GM23338 (cell line): Measurements from ENCODE around the gene TAOK1. TPM values are rescaled to one million over a fixed set of nuclear protein-coding genes. Genes with fewer than 3 reads are reported as not detected.

Source experiments
- ATAC-seq: fragments of 200-7000 bp; cut with Tn5 transposase; 3 replicates; pipeline ENCODE4 v1.9.1; 2020
- DNase-seq: peaks from one replicate; pipeline ENCODE4 v3.0.0-alpha.2; 2015; ENCODE audit warnings: low spot score
- H2AFZ ChIP-seq: fragments of 200-600 bp; sonication (generic); 2 replicates; pipeline ENCODE4 v1.8.0; 2016; ENCODE audit warnings: antibody characterized with exemption, mild to moderate bottlenecking, moderate library complexity
- H3F3A ChIP-seq: fragments of 200-600 bp; sonication (generic); replicated peaks from 2 replicates; pipeline ENCODE4 v1.8.0; 2017; ENCODE audit warnings: antibody characterized with exemption, mixed run types, low read depth
- H3K27ac ChIP-seq: fragments of 200-600 bp; sonication (generic); 2 replicates; pipeline ENCODE4 v1.6.1; 2016; ENCODE audit warnings: low read depth
- H3K27me3 ChIP-seq: fragments of 200-600 bp; sonication (generic); 2 replicates; pipeline ENCODE4 v1.8.0; 2016; ENCODE audit warnings: mild to moderate bottlenecking, mixed run types, moderate library complexity; ENCODE audit not compliant: insufficient read depth
- H3K36me3 ChIP-seq: fragments of 200-600 bp; sonication (generic); 2 replicates; pipeline ENCODE4 v1.8.0; 2016; ENCODE audit warnings: mild to moderate bottlenecking; ENCODE audit not compliant: insufficient read depth
- H3K4me1 ChIP-seq: fragments of 200-600 bp; sonication (generic); 2 replicates; pipeline ENCODE4 v1.8.0; 2016; ENCODE audit warnings: mild to moderate bottlenecking, moderate library complexity; ENCODE audit not compliant: insufficient read depth
- H3K4me2 ChIP-seq: fragments of 200-600 bp; sonication (generic); 2 replicates; pipeline ENCODE4 v1.7.1; 2017; ENCODE audit warnings: mixed run types
- H3K4me3 ChIP-seq: fragments of 200-600 bp; sonication (generic); 2 replicates; pipeline ENCODE4 v1.6.1; 2016; ENCODE audit warnings: mixed run types
- H3K79me2 ChIP-seq: fragments of 200-600 bp; sonication (generic); replicated peaks from 2 replicates; pipeline ENCODE4 v1.8.0; 2017; ENCODE audit warnings: mild to moderate bottlenecking; ENCODE audit not compliant: insufficient read depth
- H3K9me2 ChIP-seq: fragments of 200-600 bp; sonication (generic); 2 replicates; pipeline ENCODE4 v1.8.0; 2017; ENCODE audit not compliant: insufficient read depth
- H4K20me1 ChIP-seq: fragments of 200-600 bp; sonication (generic); replicated peaks from 2 replicates; pipeline ENCODE4 v1.8.0; 2017; ENCODE audit warnings: mild to moderate bottlenecking; ENCODE audit not compliant: insufficient read depth
- H3K27ac Mint-ChIP-seq: 2 replicates; pipeline ENCODE4 v1.8.0; 2020; ENCODE audit warnings: inconsistent platforms, mild to moderate bottlenecking, moderate library complexity, mixed read lengths
- H3K27me3 Mint-ChIP-seq: 3 replicates; pipeline ENCODE4 v1.8.0; 2022; ENCODE audit warnings: low read depth, mild to moderate bottlenecking, moderate library complexity, mixed read lengths, inconsistent platforms; ENCODE audit not compliant: insufficient read depth, poor library complexity
- H3K36me3 Mint-ChIP-seq: 3 replicates; pipeline ENCODE4 v1.8.0; 2021; ENCODE audit warnings: low read depth, mild to moderate bottlenecking, inconsistent platforms, moderate library complexity, mixed read lengths
- H3K4me1 Mint-ChIP-seq: 3 replicates; pipeline ENCODE4 v1.8.0; 2020; ENCODE audit warnings: mild to moderate bottlenecking, inconsistent platforms, mixed read lengths
- H3K4me3 Mint-ChIP-seq: 3 replicates; pipeline ENCODE4 v1.8.0; 2021; ENCODE audit warnings: moderate library complexity, mild to moderate bottlenecking, inconsistent platforms, mixed read lengths
- H3K9me3 Mint-ChIP-seq: 3 replicates; pipeline ENCODE4 v1.8.0; 2020; ENCODE audit warnings: moderate library complexity, mild to moderate bottlenecking, inconsistent platforms, mixed read lengths
- EZH2 ChIP-seq: fragments of 200-600 bp; sonication (generic); IDR thresholded peaks from one replicate; pipeline ENCODE4 v1.8.0; 2017; ENCODE audit warnings: antibody characterized with exemption, mild to moderate bottlenecking, low read depth; ENCODE audit not compliant: unreplicated experiment
- NANOG ChIP-seq: IDR thresholded peaks from 2 replicates; pipeline ENCODE4 v1.6.1; 2016; ENCODE audit warnings: antibody characterized with exemption, borderline replicate concordance
- ZNF114 ChIP-seq: fragments of 250-450 bp; sonication (Bioruptor Pico); IDR thresholded peaks from 2 replicates; pipeline ENCODE4 v1.5.0; 2020; ENCODE audit warnings: mild to moderate bottlenecking, moderate library complexity
- ZNF331 ChIP-seq: fragments of 250-450 bp; sonication (Bioruptor Pico); IDR thresholded peaks from 2 replicates; pipeline ENCODE4 v1.5.0; 2020; ENCODE audit warnings: low read depth, mild to moderate bottlenecking, moderate library complexity
- polyA plus RNA-seq: library from polyadenylated mRNA; unstranded; fragments of >200 nt; fragmentation: Nextera tagmentation; extraction: Ambion mirVana; gene quantifications from 2 replicates; pipeline ENCODE4 v1.2.1, GENCODE V29; 2016
- total RNA-seq: library from RNA; depleted of rRNA; stranded (reverse); fragments of >200 nt; shearing (Covaris generic); gene quantifications from 2 replicates; pipeline ENCODE4 v1.2.3, GENCODE V29; 2014
- TF ChIP-seq, protein P1 (sequence below): IDR thresholded peaks from one replicate; pipeline ENCODE4 v1.6.1; 2018; ENCODE audit warnings: antibody characterized with exemption; ENCODE audit not compliant: unreplicated experiment
- TF ChIP-seq, protein P2 (sequence below): fragments of 250-450 bp; sonication (Bioruptor Pico); IDR thresholded peaks from 2 replicates; pipeline ENCODE4 v1.5.0; 2020; ENCODE audit warnings: mild to moderate bottlenecking, moderate library complexity
- TF ChIP-seq, protein P3 (sequence below): IDR thresholded peaks from 2 replicates; pipeline ENCODE4 v1.6.1; 2016; ENCODE audit warnings: antibody characterized with exemption
- TF ChIP-seq, protein P4 (sequence below), 2 experiments: fragments of 200-600 bp in 1 of 2; sonication (generic) in 1 of 2; conservative IDR thresholded peaks; 2 replicates each; pipeline versions ENCODE4 v1.5.1 to v1.6.1; 2016 to 2017; ENCODE audit warnings: antibody characterized with exemption in 2 of 2, low read depth in 2 of 2, mild to moderate bottlenecking in 2 of 2, moderate library complexity in 1 of 2

TAOK1 gene
- total and polyA plus RNA-seq, 2 experiments from 2014 or later = 19.4 to 69.8 TPM

DNA sequence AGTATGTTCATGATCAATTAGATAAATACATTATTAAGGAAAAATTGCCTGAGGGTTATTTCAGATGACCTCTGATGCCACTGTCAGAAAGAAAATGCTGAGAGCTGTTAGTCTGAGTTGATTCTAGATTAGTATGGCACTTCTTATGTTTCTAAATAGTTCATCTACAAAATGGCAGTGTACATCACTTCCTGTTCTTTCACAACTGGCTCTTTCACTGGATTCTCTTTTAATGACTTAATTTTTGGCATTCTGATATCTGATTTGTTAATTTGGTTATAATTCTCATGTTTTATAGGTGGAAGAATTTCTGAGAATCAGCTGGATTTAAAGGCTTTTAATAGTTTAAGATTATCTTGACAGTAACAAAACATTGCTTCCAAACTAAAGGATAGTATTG, 3.3 kb downstream of the TAOK1 start (continued):
- TF ChIP-seq, protein P1, sequence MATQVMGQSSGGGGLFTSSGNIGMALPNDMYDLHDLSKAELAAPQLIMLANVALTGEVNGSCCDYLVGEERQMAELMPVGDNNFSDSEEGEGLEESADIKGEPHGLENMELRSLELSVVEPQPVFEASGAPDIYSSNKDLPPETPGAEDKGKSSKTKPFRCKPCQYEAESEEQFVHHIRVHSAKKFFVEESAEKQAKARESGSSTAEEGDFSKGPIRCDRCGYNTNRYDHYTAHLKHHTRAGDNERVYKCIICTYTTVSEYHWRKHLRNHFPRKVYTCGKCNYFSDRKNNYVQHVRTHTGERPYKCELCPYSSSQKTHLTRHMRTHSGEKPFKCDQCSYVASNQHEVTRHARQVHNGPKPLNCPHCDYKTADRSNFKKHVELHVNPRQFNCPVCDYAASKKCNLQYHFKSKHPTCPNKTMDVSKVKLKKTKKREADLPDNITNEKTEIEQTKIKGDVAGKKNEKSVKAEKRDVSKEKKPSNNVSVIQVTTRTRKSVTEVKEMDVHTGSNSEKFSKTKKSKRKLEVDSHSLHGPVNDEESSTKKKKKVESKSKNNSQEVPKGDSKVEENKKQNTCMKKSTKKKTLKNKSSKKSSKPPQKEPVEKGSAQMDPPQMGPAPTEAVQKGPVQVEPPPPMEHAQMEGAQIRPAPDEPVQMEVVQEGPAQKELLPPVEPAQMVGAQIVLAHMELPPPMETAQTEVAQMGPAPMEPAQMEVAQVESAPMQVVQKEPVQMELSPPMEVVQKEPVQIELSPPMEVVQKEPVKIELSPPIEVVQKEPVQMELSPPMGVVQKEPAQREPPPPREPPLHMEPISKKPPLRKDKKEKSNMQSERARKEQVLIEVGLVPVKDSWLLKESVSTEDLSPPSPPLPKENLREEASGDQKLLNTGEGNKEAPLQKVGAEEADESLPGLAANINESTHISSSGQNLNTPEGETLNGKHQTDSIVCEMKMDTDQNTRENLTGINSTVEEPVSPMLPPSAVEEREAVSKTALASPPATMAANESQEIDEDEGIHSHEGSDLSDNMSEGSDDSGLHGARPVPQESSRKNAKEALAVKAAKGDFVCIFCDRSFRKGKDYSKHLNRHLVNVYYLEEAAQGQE = no peak
- no peak for TF ChIP-seq ZNF331 (CRISPR knock-in tag)
- TF ChIP-seq EZH2 = no peak
- no peak for TF ChIP-seq ZNF114 (CRISPR knock-in tag)

DNA sequence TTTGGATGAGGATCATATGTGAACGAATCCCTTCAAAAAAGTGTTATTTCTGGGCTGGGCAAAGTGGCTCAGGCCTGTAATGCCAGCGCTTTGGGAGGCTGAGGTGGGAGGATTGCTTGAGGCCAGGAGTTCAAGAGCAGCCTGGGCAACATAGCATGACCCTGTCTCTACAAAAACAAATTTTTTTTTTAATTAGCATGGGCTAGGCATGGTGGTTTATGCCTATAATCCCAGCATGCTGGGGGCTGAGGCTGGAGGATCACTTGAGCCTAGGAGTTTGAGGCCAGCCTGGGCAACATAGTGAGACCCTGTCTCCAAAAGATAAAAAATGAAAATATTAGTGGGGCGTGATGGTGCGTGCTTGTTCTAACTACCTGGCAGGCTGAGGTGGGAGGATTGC, 4.6 kb downstream of the TAOK1 start:
- Mint-ChIP-seq H3K9me3 (no peaks in the 10 kb centered on the region; the same call in 2 of the 3 replicates), H3K4me3 (no peak overlapping the region), H3K4me1 (peaks cover 15% of the 10 kb centered on the region), H3K27me3 (peaks cover 8% of the 10 kb centered on the region), H3K36me3 (peaks cover 15% of the 10 kb centered on the region), H3K27ac (no peak overlapping the region)
- no peak overlapping the region for H3K4me3 ChIP-seq
- peaks cover 14% of the 10 kb centered on the region for H3K4me1 ChIP-seq
- no peak overlapping the region for H3K4me2 ChIP-seq
- H3K27me3 ChIP-seq = no peaks in the 10 kb centered on the region
- DNase-seq (no peak), ATAC-seq (no peak)
- H4K20me1 ChIP-seq = peaks cover 17% of the 10 kb centered on the region
- no peak overlapping the region for H3K27ac ChIP-seq
- no peaks in the 10 kb centered on the region for H3K36me3 ChIP-seq
- H3K79me2 ChIP-seq = peaks cover 90% of the 10 kb centered on the region
- H3F3A ChIP-seq = no peaks in the 10 kb centered on the region
- H2AFZ ChIP-seq = no peak overlapping the region
- no peaks in the 10 kb centered on the region for H3K9me2 ChIP-seq
- TF ChIP-seq, protein P1 = no peak
- TF ChIP-seq EZH2 (no peak), ZNF331 (CRISPR knock-in tag) (no peak), NANOG (no peak)
- TF ChIP-seq, protein P2, sequence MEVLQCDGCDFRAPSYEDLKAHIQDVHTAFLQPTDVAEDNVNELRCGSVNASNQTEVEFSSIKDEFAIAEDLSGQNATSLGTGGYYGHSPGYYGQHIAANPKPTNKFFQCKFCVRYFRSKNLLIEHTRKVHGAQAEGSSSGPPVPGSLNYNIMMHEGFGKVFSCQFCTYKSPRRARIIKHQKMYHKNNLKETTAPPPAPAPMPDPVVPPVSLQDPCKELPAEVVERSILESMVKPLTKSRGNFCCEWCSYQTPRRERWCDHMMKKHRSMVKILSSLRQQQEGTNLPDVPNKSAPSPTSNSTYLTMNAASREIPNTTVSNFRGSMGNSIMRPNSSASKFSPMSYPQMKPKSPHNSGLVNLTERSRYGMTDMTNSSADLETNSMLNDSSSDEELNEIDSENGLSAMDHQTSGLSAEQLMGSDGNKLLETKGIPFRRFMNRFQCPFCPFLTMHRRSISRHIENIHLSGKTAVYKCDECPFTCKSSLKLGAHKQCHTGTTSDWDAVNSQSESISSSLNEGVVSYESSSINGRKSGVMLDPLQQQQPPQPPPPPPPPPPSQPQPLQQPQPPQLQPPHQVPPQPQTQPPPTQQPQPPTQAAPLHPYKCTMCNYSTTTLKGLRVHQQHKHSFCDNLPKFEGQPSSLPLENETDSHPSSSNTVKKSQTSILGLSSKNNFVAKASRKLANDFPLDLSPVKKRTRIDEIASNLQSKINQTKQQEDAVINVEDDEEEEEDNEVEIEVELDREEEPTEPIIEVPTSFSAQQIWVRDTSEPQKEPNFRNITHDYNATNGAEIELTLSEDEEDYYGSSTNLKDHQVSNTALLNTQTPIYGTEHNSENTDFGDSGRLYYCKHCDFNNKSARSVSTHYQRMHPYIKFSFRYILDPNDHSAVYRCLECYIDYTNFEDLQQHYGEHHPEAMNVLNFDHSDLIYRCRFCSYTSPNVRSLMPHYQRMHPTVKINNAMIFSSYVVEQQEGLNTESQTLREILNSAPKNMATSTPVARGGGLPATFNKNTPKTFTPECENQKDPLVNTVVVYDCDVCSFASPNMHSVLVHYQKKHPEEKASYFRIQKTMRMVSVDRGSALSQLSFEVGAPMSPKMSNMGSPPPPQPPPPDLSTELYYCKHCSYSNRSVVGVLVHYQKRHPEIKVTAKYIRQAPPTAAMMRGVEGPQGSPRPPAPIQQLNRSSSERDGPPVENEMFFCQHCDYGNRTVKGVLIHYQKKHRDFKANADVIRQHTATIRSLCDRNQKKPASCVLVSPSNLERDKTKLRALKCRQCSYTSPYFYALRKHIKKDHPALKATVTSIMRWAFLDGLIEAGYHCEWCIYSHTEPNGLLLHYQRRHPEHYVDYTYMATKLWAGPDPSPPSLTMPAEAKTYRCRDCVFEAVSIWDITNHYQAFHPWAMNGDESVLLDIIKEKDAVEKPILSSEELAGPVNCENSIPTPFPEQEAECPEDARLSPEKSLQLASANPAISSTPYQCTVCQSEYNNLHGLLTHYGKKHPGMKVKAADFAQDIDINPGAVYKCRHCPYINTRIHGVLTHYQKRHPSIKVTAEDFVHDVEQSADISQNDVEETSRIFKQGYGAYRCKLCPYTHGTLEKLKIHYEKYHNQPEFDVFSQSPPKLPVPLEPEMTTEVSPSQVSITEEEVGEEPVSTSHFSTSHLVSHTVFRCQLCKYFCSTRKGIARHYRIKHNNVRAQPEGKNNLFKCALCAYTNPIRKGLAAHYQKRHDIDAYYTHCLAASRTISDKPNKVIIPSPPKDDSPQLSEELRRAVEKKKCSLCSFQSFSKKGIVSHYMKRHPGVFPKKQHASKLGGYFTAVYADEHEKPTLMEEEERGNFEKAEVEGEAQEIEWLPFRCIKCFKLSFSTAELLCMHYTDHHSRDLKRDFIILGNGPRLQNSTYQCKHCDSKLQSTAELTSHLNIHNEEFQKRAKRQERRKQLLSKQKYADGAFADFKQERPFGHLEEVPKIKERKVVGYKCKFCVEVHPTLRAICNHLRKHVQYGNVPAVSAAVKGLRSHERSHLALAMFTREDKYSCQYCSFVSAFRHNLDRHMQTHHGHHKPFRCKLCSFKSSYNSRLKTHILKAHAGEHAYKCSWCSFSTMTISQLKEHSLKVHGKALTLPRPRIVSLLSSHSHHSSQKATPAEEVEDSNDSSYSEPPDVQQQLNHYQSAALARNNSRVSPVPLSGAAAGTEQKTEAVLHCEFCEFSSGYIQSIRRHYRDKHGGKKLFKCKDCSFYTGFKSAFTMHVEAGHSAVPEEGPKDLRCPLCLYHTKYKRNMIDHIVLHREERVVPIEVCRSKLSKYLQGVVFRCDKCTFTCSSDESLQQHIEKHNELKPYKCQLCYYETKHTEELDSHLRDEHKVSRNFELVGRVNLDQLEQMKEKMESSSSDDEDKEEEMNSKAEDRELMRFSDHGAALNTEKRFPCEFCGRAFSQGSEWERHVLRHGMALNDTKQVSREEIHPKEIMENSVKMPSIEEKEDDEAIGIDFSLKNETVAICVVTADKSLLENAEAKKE (CRISPR knock-in tag) = no peak
- TF ChIP-seq, protein P3, sequence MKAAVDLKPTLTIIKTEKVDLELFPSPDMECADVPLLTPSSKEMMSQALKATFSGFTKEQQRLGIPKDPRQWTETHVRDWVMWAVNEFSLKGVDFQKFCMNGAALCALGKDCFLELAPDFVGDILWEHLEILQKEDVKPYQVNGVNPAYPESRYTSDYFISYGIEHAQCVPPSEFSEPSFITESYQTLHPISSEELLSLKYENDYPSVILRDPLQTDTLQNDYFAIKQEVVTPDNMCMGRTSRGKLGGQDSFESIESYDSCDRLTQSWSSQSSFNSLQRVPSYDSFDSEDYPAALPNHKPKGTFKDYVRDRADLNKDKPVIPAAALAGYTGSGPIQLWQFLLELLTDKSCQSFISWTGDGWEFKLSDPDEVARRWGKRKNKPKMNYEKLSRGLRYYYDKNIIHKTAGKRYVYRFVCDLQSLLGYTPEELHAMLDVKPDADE = no peak
- TF ChIP-seq, protein P4, sequence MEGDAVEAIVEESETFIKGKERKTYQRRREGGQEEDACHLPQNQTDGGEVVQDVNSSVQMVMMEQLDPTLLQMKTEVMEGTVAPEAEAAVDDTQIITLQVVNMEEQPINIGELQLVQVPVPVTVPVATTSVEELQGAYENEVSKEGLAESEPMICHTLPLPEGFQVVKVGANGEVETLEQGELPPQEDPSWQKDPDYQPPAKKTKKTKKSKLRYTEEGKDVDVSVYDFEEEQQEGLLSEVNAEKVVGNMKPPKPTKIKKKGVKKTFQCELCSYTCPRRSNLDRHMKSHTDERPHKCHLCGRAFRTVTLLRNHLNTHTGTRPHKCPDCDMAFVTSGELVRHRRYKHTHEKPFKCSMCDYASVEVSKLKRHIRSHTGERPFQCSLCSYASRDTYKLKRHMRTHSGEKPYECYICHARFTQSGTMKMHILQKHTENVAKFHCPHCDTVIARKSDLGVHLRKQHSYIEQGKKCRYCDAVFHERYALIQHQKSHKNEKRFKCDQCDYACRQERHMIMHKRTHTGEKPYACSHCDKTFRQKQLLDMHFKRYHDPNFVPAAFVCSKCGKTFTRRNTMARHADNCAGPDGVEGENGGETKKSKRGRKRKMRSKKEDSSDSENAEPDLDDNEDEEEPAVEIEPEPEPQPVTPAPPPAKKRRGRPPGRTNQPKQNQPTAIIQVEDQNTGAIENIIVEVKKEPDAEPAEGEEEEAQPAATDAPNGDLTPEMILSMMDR (conservative IDR thresholded peaks at IDR 0.05; ENCODE audit: low read depth in 2 of 2) = no peak
